ENCODE results near the gene FPGS. TPM values are rescaled to one million over a fixed set of nuclear protein-coding genes. Genes with fewer than 3 reads are reported as not detected.

Gene FPGS
- total RNA-seq, 2 experiments from 2014 or later, result 132 to 147 TPM

- intact Hi-C loops (cut with micrococcal nuclease; ENCODE audit: unreplicated experiment), result loop anchor here (1.0 to 5.0 kb wide), 3 partner anchors 12 to 291 kb away; partner anchors contain the start of genes EEIG1, NAIF1 and SLC25A25
These were observed 26.3 kb upstream of the FPGS start for GRCh38 chr9:127776195-127776923.

GRCh38 chr9:127776924-127777289 lies 25.8 kb upstream of the FPGS start:
- peaks cover 46% of the 10 kb centered on the region for H3K79me2 ChIP-seq (ENCODE audit: insufficient read depth, low read depth, low read length)
- no peaks in the 10 kb centered on the region for H3K9me2 ChIP-seq (ENCODE audit: insufficient read depth, low read length)
- TF ChIP-seq CTCF (conservative IDR thresholded peaks at IDR 0.05; ENCODE audit: low read length), result no peak
- no peak for TF ChIP-seq EZH2phosphoT487 (IDR thresholded peaks at IDR 0.05; ENCODE audit: borderline replicate concordance, low read depth, low read length)
- H3K36me3 ChIP-seq (ENCODE audit: insufficient read depth, low read length), result peaks cover 33% of the 10 kb centered on the region
- ChIA-PET CTCF (ENCODE audit: unreplicated experiment) (no interaction called here), POLR2A (no interaction called here)
- peak overlapping the region; percentile 95 for H3K27ac ChIP-seq (ENCODE audit: low read depth, low read length, poor library complexity, severe bottlenecking)
- BruUV-seq (replicated peaks), result TSS peak; percentile 92
- peaks cover 70% of the 10 kb centered on the region for H3K4me1 ChIP-seq (ENCODE audit: insufficient read depth, low read length, poor library complexity, severe bottlenecking)
- no peak overlapping the region for H2AFZ ChIP-seq (ENCODE audit: low read length)
- peak overlapping the region; percentile 88 for H3K4me3 ChIP-seq (ENCODE audit: low read depth, low read length, poor library complexity, severe bottlenecking)
- peak overlapping the region; percentile 93 for H3K4me2 ChIP-seq (ENCODE audit: low read length)
- intact Hi-C loops (cut with micrococcal nuclease; ENCODE audit: unreplicated experiment), result loop anchor here (1.0 to 5.0 kb wide), 3 partner anchors 13 to 290 kb away; partner anchors contain the start of genes EEIG1, NAIF1 and SLC25A25
- no peaks in the 10 kb centered on the region for H4K20me1 ChIP-seq (ENCODE audit: insufficient read depth, low read length)
- peak; percentile 61 for DNase-seq (ENCODE audit: low spot score)
- H3K9me3 ChIP-seq (ENCODE audit: low read length), result no peaks in the 10 kb centered on the region

More at GRCh38 chr9:127776195-127776923, 26.3 kb upstream of the FPGS start:
- peak overlapping the region; percentile 95 for H3K27ac ChIP-seq (ENCODE audit: low read depth, low read length, poor library complexity, severe bottlenecking)
- CTCF ChIA-PET (ENCODE audit: unreplicated experiment), result no interaction called here
- H3K9me3 ChIP-seq (ENCODE audit: low read length), result no peaks in the 10 kb centered on the region
- H3K36me3 ChIP-seq (ENCODE audit: insufficient read depth, low read length), result peaks cover 33% of the 10 kb centered on the region
- peak; percentile 99 for DNase-seq (ENCODE audit: low spot score)
- peak overlapping the region; percentile 93 for H3K4me2 ChIP-seq (ENCODE audit: low read length)
- POLR2A ChIA-PET, result interaction anchor here (0.6 kb wide), 2 partner anchors 19 to 89 kb away, joined by 3 read pairs; no protein-coding TSS in a partner anchor
- H3K79me2 ChIP-seq (ENCODE audit: insufficient read depth, low read depth, low read length), result peaks cover 46% of the 10 kb centered on the region
- peak overlapping the region; percentile 88 for H3K4me3 ChIP-seq (ENCODE audit: low read depth, low read length, poor library complexity, severe bottlenecking)
- H4K20me1 ChIP-seq (ENCODE audit: insufficient read depth, low read length), result no peaks in the 10 kb centered on the region
- TF ChIP-seq EZH2phosphoT487 (IDR thresholded peaks at IDR 0.05; ENCODE audit: borderline replicate concordance, low read depth, low read length), result no peak
- TF ChIP-seq CTCF (conservative IDR thresholded peaks at IDR 0.05; ENCODE audit: low read length), result peak; percentile 31; the same call in 1 of the 2 replicates
- no TSS peak for BruUV-seq (replicated peaks)
- peaks cover 69% of the 10 kb centered on the region for H3K4me1 ChIP-seq (ENCODE audit: insufficient read depth, low read length, poor library complexity, severe bottlenecking)
- H2AFZ ChIP-seq (ENCODE audit: low read length), result no peak overlapping the region
- no peaks in the 10 kb centered on the region for H3K9me2 ChIP-seq (ENCODE audit: insufficient read depth, low read length)

Data from OCI-LY7 (cell line).